Stimulated activated CD8-positive, alpha-beta memory T cell treated with anti-CD3 and anti-CD28 coated beads, Interleukin-15, amount 100 ng/mL, for 24 hours (primary cell): Measurements from ENCODE around the gene ZSWIM4.
"Not testable (repeated sequence)": the region's sequence is repeated elsewhere in the genome, so short reads cannot be mapped to it uniquely, and the experiment has no call there.

Experiments used
- DNase-seq: peaks from one replicate; pipeline ENCODE4 v3.0.0-alpha.2; 2020; ENCODE audit warnings: low read depth

Gene ZSWIM4

DNA sequence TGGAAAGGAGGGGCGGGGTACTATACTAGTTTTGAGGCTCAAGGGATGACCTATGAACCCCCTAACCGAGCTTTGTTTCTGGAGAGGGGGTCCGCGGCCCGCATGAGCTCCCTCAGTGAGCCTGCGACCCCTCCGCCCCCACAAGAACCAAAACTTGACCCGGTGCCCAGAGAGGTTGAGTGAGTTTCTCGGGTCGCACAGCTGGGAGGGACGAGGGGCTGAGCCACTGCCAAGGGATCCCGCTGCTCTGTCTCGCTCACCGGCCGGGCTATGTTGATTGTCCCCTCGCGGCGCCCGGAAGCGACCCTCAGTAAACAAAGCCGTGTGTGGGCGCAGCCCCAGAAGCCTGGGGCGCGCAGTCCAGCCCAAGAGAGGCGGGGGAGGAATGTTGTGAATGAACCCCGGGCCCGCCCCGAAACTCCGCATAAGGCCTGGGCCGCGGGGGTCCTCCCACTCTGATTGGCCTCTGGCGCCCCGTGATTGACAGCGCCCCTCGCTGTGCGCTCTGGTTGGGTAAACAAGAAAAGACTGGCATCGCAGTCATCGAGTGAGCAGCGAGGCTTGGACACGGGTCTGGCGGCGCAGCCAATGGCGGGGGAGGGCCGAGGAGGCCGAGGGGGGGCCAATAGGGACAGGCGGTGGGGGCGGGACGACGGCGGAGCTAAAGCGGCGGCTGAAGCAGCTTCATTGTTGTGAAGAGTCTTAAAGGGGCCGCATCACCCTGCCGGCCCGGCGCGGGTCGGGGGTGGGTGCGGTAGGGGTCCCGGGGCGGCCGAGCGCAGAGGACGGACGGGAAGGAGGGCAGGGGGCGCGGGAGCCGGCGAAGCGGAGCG, at the start of gene ZSWIM4:
Gene ZSWIM4, plus strand, starts transcription at position 687 of the 833 bp plus-strand sequence. CDS start 206 bp downstream, outside the sequence.
- peak; percentile 72 for DNase-seq

DNA sequence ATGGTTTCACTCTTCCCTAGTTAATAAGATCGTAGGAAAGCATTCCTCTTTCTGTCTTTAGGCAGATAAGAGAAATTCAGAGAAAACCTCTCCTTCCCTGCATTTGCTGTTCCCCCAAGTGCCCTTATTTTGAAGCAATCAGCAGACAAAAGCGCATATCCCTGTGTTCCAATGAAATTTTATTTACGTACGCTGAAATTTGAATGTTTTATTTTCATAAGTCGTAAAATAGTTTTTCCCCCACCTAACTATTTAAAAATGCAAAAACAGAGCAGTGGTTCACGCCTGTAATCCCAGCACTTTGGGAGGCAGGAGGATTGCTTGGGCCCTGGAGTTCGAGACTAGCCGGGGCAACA, 48.2 kb upstream of the ZSWIM4 start:
- no peak for DNase-seq

DNA sequence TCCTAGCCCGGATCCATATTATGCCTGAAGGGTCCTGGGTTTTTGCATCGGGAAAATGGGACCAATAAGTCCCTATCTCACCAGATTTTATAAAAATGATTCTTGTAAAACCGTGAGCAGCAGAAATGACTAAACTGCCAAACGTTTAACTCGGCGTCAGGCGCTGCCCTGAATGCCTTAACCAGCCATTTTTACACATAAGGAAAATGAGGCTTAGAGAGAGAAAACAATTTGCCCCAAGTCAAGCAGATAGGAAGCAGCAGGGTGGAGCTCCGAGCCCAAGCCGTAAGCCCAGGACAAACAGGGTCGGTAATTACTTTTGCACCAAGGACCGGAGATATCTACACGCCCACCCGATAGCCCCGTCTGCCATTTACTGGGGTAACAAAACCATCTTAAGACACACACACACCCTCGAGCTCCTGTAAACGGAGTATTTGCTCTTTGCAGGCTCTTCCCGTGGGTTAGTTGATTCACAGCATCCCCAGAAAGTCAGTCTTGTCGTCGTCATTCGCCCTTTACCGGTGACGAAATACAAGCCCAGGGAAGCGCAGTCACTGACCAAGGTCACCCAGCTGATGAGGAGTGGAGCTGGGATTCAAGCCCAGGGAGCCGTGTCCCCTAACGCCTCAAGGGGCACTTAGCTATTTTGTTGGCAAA, 46.9 kb upstream of the ZSWIM4 start:
- no peak for DNase-seq

DNA sequence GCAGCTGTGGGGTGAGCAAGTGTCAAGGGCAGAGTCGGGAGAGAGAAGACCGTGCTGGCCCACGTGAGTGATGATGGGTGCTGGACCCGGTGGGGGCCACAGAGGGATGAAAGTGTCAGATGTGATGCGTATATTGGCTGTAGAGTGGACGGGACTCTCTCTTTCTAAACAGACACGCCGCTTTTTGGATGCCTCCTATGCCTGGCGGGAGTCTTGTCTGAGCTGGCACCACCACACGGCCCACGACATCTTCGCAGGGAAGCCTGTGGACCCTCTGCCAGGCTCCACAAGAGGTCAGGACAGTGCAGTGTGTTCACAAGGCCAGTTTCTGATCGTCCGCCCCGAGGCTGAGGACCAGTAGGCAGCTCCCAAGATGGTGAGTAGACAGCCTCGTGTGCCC, 43.8 kb upstream of the ZSWIM4 start:
- DNase-seq: no peak

DNA sequence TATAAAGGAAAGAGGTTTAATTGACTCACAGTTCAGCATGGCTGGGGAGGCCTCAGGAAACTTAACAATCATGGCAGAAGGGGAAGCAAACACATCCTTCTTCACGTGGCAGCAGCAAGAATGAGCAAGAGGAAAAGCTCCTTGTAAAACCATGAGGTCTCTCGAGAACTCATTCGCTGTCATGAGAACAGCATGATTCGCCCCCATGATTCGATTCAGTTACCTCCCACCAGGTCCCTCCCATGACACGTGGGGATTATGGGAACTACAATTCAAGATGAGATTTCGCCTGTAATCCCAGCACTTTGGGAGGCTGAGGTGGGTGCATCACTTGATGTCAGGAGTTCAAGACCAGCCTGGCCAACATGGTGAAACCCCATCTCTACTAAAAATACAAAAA, 41.6 kb upstream of the ZSWIM4 start:
- DNase-seq: not testable (repeated sequence)

DNA sequence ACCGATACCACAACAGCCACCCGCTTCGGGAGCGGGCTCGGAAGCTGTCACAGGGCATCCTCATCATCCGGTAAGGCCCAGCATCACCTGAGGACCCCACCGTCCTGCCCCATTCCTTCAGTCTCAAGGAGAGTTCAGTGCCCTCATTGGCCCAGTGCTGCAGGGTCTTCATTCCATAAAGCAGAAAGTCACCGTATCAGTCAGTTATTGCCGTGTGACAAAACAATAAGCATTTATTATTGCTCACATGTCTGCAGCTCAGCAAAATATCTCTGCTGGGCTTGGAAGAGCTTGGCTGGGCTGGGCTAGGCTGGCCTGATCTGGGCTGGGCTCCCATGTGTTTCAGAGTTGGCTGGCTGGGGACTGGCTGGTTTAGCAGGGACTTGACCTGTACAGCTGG, 39.0 kb upstream of the ZSWIM4 start:
- no peak for DNase-seq

DNA sequence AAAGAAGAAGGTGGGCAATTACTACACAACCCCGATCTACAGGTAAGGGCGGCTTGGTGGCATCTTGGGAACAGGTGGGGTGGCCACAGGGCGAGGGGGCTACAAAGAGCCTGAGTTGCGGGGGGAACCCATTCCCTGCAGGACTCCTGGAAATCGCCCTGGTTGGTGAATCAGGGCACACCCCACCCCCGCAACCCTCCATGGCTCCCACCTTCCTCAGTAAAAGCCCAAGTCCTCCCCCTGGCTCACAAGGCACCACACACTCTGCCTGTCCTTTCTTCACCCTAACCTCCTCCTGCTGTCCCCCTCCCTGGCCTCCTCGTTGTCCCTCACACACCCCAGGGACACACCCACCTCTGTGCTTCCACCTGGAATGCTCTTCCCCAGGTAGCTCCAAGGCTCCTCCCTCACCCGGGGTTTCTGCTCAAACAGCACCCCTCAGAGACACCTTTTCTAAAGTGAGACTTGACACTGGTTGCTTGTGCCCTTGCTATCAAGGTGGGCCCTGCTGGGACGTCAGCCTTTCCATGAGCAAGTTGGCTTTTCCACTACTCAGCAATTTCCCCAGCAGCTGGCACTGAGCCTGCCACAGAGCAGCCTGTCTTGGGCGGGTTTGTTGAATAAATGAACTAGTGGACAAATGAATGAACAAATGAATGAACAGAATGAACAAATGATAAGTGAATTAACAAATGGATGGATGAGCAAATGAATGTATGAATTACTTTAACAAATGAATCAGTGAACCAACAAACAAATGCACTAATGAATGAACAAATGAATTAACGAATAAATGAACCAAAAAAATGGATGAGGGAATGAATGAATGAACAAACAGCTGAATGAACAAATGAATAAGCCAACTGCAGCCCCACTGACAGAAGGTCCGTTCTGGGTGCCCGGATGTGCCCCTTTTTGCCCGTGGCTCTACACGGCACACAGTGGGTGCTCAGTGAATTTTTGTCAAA, 37.2 kb upstream of the ZSWIM4 start:
- no peak for DNase-seq

DNA sequence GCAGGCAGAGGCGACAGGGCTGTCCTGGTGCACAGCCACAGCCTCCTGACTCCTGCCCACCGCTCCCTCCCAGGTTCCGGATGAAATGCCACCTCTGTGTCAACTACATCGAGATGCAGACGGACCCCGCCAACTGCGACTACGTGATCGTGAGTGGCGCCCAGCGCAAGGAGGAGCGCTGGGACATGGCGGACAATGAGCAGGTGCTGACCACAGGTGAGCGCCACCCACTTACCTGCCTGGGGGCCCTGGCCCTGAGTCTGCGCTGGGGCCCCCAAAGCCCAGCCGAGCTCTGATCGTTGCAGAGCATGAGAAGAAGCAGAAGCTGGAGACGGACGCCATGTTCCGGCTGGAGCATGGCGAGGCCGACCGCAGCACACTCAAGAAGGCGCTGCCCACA, 36.4 kb upstream of the ZSWIM4 start:
- DNase-seq: no peak

DNA sequence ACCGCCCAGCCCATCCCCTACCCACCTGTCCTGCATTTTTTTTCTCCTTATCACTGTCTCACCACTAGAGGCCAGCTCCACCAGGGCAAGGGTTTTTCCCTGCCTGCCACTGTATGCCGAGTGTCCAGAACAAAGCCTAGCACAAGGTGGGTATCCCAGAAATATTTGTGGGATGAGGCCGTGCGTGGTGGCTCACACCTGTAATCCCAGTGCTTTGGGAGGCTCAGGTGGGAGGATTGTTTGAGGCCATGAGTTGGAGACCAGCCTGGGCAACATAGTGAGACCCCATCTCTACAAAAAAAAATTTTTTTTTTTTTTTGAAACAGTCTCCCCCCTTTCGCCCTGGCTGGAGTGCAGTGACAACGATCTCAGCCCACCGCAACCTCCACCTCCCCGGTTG, 33.8 kb upstream of the ZSWIM4 start:
- DNase-seq: no peak

DNA sequence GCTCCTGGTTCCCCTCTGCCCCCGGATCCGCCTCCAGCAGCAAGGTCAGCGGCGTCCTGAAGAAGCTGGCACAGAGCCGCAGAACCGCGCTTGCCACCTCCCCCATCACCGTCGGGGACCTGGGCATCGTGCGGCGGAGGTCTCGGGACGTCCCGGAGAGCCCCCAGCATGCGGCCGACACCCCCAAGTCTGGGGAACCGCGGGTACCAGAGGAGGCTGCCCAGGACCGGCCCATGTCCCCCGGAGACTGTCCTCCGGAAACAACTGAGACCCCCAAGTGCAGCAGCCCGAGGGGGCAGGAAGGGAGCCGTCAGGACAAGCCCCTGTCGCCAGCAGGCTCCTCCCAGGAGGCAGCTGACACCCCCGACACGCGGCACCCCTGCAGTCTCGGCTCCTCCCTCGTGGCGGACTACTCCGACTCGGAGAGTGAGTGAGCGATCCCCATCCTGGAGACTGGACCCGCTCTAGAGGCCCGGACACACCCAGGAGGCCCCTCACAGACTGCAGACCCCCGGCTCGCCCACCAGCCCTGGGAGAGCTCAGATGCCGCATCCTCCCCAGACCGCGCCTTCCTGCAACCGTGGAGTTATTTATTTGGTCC, 32.5 kb upstream of the ZSWIM4 start:
- no peak for DNase-seq

DNA sequence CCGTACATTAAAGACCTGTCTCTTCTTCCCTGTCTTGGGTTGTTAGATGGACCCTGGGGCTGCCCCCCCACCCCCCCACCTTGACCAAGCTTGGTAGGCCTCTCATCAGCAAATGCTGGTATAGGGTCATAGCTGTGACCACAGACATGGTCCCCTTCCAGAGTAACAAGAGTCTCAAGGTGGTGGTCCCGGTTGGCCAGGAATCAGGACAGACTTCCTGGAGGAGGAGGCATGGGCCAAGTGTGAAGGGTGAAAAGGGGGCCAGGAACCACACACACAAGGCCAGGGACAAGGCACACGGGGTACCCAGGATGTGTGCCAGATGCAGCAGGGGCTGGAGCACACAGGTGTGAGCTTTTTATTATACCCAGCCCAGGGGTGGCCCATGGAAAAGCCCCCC, 32.0 kb upstream of the ZSWIM4 start:
- no peak for DNase-seq

DNA sequence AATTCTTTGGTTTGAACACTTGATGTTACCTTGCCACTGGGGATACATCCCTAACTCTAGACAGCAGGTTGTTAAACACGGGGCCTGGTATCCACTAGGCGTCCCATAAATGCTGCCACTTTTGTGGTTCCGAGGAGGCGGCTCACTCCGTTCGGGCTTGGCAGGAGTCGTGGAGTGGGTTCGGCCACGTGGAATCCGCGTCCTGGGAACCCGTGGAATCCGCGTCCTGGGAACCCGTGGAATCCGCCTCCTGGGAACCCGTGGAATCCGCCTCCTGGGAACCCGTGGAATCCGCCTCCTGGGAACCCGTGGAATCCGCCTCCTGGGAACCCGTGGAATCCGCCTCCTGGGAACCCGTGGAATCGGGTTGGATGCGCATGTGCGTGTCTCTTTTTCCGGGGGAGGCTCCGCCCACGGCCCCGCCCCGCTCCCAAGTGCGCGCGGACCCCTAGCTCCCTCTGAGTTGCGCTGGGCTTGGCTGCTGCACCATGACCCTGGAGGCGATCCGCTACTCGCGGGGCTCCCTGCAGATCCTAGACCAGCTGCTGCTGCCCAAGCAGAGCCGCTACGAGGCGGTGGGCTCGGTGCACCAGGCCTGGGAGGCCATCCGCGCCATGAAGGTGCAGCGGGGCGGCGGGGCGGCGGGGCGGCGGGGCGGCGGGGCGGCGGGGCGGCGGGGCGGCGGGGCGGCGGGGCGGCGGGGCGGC, 31.0 kb upstream of the ZSWIM4 start, which contains the start of gene MRI1:
Gene MRI1, plus strand, starts transcription at position 422 of the 707 bp plus-strand sequence. Its CDS starts 67 bp downstream, at position 489.
- peak; percentile 54 for DNase-seq

DNA sequence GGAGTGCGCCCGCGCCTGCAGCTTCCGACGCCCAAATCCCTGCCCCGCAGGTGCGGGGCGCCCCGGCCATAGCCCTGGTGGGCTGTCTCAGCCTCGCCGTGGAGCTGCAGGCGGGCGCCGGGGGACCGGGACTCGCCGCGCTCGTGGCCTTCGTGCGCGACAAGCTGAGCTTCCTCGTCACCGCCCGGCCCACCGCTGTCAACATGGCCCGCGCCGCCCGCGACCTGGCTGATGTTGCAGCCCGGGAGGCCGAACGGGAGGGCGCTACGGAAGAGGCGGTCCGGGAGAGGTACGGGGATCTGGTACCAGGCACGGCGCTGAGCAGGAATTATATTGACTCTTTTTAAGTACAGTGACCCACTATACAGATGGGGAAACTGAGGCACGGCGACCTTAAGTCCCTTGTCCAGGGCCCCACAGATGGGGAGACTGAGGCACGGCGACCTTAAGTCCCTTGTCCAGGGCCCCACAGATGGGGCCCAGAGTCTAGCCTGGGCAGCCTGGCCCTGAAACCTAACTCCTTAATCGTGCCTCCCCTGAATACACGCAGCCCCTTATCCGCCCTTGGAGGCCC, 30.3 kb upstream of the ZSWIM4 start:
- no peak for DNase-seq

DNA sequence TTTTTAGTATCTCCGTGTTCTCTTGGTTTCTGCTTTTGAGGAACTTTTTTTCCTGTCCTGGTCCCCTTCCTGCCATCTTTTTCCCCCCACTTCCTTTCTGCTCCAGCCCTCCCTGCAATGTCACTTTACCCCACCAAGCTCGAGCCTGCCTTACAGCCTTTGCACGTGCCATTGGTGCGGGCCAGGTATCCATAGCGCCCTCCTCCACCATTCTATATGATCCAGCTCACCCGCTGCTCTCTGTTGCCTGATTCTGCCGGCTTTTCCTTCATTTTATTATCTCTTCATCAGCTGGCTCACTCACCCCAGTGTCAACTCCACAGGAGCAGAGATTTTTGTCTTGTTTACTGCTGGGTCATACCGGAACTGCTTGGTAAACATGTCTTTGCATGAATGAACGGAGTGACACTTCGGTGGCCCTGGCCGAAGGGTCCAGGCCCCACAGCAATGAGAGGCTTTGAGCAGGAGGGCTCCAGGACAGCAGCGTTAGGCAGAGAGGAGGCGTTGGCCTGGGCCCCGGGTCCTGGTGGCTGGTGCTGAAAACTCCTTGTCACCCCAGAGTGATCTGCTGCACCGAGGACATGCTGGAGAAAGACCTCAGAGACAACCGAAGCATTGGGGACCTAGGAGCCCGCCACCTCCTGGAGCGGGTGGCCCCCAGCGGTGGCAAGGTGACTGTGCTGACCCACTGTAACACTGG, 29.7 kb upstream of the ZSWIM4 start:
- no peak for DNase-seq

DNA sequence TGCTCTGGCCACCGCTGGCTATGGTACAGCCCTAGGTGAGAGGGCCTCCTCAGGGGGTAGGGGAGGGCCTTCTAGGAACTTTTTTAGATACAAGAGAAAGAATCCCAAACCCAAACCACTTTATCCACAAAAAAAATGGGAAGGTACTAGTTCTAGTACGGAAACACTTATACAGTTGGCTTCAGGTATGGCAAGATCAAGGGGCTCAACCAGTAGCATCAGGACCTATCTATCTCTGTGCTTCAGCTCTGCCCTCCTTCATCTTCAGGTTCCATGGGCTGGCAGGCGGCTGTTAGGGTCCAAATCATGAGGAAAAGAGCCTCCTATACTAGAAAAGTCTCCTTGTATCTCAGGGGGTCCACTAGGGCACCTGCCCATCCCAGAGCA, 29.2 kb upstream of the ZSWIM4 start:
- no peak for DNase-seq

DNA sequence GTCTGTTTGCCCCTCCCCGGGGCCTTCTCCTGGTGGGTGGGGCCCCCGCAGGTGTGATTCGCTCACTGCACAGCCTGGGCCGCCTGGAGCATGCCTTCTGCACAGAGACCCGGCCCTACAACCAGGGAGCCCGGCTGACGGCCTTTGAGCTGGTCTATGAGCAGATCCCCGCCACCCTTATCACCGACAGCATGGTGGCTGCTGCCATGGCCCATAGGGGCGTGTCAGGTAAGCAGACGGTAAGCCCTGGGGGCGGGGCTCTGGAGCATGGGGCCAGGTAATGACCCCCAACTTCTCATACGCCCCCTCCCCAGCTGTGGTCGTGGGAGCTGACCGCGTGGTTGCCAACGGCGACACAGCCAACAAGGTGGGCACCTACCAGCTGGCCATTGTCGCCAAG, 26.7 kb upstream of the ZSWIM4 start:
- no peak for DNase-seq

DNA sequence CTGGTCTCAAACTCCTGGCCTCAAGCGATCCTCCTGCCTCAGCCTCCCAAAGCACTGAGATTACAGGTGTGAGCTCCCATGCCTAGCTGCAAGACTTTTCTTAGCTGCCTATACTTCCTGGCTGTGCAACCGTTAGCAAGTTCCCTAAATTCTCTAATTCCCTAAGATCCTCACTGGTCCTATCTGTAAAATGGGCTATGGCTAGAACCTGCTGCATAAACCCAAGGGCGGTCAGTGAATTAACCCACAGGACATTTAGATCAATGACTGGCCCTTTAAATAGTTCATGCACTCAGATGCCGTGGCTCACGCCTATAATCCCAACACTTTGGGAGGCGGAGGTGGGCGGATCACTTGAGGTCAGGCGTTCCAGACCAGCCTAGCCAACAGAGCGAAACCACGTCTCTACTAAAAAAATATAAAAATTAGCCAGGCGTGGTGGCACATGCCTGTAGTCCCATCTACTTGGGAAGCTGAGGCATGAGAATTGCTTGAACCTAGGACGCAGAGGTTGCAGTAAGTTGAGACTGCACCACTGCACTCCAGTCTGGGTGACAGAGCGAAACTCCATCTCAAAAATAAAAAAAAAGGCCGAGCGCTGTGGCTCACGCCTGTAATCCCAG, 25.1 kb upstream of the ZSWIM4 start:
- no peak for DNase-seq

DNA sequence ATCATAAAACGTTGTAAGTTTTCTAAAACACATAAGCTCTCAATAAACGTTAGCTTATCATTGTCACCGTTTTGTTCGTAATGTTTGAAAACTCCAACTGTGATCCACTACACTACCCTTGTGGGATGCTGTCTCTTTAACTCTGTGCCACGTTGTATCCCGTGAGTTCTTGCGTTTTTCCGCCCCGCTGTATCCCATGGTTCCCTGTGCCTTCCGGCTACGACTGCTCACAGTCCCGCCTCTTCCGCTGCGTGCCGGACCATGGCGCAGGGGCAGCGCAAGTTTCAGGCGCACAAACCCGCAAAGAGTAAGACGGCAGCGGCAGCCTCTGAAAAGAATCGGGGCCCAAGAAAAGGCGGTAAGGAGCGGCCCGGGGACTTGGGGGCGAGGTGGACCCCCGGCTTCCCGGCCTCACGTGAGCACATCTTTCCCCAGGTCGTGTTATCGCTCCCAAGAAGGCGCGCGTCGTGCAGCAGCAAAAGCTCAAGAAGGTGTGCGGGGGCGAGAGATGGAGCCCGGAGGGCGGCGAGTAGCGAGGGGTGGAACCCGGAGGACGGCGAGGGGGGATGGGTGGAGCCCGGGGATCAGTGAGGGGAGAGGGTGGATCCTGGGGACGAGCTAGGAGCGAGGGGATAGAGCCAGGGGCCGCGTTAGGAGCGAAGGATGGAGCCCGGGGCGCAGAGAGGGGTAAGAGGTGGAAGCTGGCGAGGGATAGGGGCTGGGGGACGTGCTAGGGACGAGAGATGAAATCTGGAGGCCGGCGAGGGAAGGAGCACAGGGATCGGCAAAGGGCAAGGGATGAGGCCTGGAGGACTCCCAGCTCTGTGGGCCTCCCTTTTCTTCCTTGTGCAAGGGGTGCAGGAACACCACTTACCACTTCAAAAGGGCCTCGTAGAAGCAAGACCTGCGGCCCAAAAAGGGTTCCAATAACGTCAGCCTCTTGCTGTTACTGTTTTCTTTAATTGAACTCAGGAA, 20.7 kb upstream of the ZSWIM4 start, which contains the start of gene C19orf53:
Gene C19orf53, plus strand, starts transcription at position 240 of the 975 bp plus-strand sequence. Its CDS starts 22 bp downstream, at position 262.
- DNase-seq: peak; percentile 72
